PC-3 (cell line): ENCODE measurements around the gene TNFSF13. TPM values are rescaled to one million over a fixed set of nuclear protein-coding genes. Genes with fewer than 3 reads are reported as not detected.
A peak's percentile ranks its signal among the peaks of the same experiment; 100 is the strongest.

ENCODE experiments used
- ATAC-seq: fragments of 200-7000 bp; cut with Tn5 transposase; 2 replicates; pipeline ENCODE4 v1.9.1; 2020; ENCODE audit warnings: mild to moderate bottlenecking, moderate library complexity
- BruUV-seq: library from RNA; stranded (reverse); fragments of 400-500 nt; replicated peaks from 2 replicates; lab custom pipeline; 2021; lab: Mats Ljungman, UMichigan
- CTCF ChIA-PET: fragments of 300-600 bp; sonication (Branson Sonifier 250); formaldehyde crosslinking; loops from one replicate; lab custom pipeline; 2022; ENCODE audit warnings: antibody characterized with exemption; lab: Charles Lee
- POLR2A ChIA-PET: fragments of 300-600 bp; sonication (Branson Sonifier 250); formaldehyde crosslinking; loops from one replicate; lab custom pipeline; 2022; ENCODE audit warnings: antibody characterized with exemption; ENCODE audit not compliant: unreplicated experiment; lab: Charles Lee
- DNase-seq: peaks from one replicate; pipeline ENCODE4 v3.0.0-alpha.2; 2015
- H2AFZ ChIP-seq: fragments of 300-600 bp; sonication (generic); 2 replicates; pipeline ENCODE4 v1.6.0; 2016; ENCODE audit warnings: antibody characterized with exemption, low read length
- H3F3A ChIP-seq: fragments of 300-600 bp; sonication (generic); one replicate; pipeline ENCODE4 v1.6.0; 2017; ENCODE audit warnings: antibody characterized with exemption, low read length, control low read depth, mild to moderate bottlenecking; ENCODE audit not compliant: unreplicated experiment
- H3K27ac ChIP-seq: fragments of 300-600 bp; sonication (generic); 2 replicates; pipeline ENCODE4 v1.5.1; 2016; ENCODE audit warnings: mild to moderate bottlenecking, low read length
- H3K27me3 ChIP-seq: fragments of 300-600 bp; sonication (generic); 2 replicates; pipeline ENCODE4 v1.6.1; 2016; ENCODE audit warnings: low read length, mixed read lengths
- H3K36me3 ChIP-seq: fragments of 300-600 bp; sonication (generic); 2 replicates; pipeline ENCODE4 v1.6.1; 2016; ENCODE audit warnings: low read depth, mixed run types, low read length, mixed read lengths
- H3K4me1 ChIP-seq: fragments of 300-600 bp; sonication (generic); 2 replicates; pipeline ENCODE4 v1.5.1; 2016; ENCODE audit warnings: low read length; ENCODE audit not compliant: insufficient read depth
- H3K4me2 ChIP-seq: fragments of 300-600 bp; sonication (generic); 2 replicates; pipeline ENCODE4 v1.6.0; 2016; ENCODE audit warnings: low read length
- H3K4me3 ChIP-seq: fragments of 300-600 bp; sonication (generic); 2 replicates; pipeline ENCODE4 v1.5.1; 2016; ENCODE audit warnings: mild to moderate bottlenecking, low read length, mixed read lengths
- H3K79me2 ChIP-seq: fragments of 300-600 bp; sonication (generic); 2 replicates; pipeline ENCODE4 v1.6.1; 2017; ENCODE audit warnings: low read length, mixed read lengths
- H3K9ac ChIP-seq: fragments of 300-600 bp; sonication (generic); 2 replicates; pipeline ENCODE4 v1.6.0; 2016; ENCODE audit warnings: mild to moderate bottlenecking, low read length
- H3K9me2 ChIP-seq: fragments of 300-600 bp; sonication (generic); replicated peaks from 2 replicates; pipeline ENCODE4 v1.6.1; 2016; ENCODE audit warnings: mixed run types, low read length, mixed read lengths
- H3K9me3 ChIP-seq: fragments of 300-600 bp; sonication (generic); 2 replicates; pipeline ENCODE4 v1.6.1; 2016; ENCODE audit warnings: low read length, mixed read lengths
- H4K20me1 ChIP-seq: fragments of 300-600 bp; sonication (generic); 2 replicates; pipeline ENCODE4 v1.6.1; 2016; ENCODE audit warnings: low read length, mixed read lengths
- EZH2 ChIP-seq: fragments of 300-600 bp; sonication (generic); IDR thresholded peaks from one replicate; pipeline ENCODE4 v1.6.1; 2017; ENCODE audit warnings: antibody characterized with exemption, mild to moderate bottlenecking, low read length; ENCODE audit not compliant: unreplicated experiment
- EZH2phosphoT487 ChIP-seq: fragments of 300-600 bp; sonication (generic); IDR thresholded peaks from 2 replicates; pipeline ENCODE4 v1.6.1; 2018; ENCODE audit warnings: mild to moderate bottlenecking, antibody characterized with exemption, low read length, borderline replicate concordance
- intact Hi-C: fragments of 100-400 bp; cut with micrococcal nuclease; formaldehyde crosslinking; loops from 2 replicates; pipeline ENCODE4 v1.9.0; 2023
- total RNA-seq: library from RNA; depleted of rRNA; stranded (reverse); fragments of >200 nt; gene quantifications from 2 replicates; pipeline ENCODE4 v1.2.3, GENCODE V29; 2014
- TF ChIP-seq, protein P1 (sequence below): fragments of 300-600 bp; sonication (generic); conservative IDR thresholded peaks from 2 replicates; pipeline ENCODE4 v1.5.1; 2017; ENCODE audit warnings: antibody characterized with exemption, low read depth, mild to moderate bottlenecking, low read length

TNFSF13 gene
- total RNA-seq, 1 experiment from 2014 or later: 3.6 TPM

DNA sequence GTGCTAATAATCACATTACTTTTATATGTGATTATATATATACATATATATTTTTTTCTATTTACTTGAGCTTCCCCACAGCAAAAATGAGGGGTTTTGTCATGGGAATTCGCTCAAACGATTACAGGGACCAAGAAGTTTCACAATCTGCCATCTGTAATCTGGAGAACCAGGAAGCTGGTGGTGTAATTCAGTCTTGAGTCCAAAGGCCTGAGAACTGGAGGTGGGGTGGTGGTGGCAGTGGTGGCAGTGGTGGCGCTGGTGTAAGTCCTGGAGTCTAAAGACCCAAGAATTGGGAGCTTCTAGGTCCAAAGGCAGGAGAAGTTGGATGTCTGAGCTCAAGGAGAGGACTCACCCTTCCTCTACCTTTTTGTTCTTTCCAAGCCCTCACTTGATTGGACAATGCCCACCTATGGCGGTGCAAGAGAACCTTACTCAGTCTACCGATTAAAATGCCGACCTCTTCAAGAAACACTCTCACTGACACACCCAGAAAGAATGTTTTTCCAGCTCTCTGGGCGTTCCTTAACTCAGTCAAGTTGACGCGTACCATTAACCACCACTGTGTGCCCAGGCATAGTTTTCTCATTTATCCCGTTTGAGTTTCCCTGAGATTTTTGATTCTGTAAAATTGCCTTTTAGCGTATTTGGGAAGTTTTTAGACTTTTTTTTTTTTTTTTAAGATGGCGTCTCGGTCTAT, 42.5 kb upstream of the TNFSF13 start:
- Histone ChIP-seq H3K4me2 (no peak overlapping the region), H3K4me1 (no peaks in the 10 kb centered on the region), H3K9ac (no peak overlapping the region), H3K9me2 (no peaks in the 10 kb centered on the region), H4K20me1 (no peaks in the 10 kb centered on the region), H3K79me2 (no peaks in the 10 kb centered on the region), H3K27me3 (no peaks in the 10 kb centered on the region), H3K27ac (no peak overlapping the region), H3K9me3 (no peaks in the 10 kb centered on the region), H2AFZ (no peak overlapping the region), H3F3A (no peaks in the 10 kb centered on the region), H3K4me3 (no peak overlapping the region), H3K36me3 (peaks cover 9% of the 10 kb centered on the region)
- CTCF ChIA-PET: no interaction called here
- POLR2A ChIA-PET: no interaction called here
- ATAC-seq: no peak
- TF ChIP-seq, protein P1, sequence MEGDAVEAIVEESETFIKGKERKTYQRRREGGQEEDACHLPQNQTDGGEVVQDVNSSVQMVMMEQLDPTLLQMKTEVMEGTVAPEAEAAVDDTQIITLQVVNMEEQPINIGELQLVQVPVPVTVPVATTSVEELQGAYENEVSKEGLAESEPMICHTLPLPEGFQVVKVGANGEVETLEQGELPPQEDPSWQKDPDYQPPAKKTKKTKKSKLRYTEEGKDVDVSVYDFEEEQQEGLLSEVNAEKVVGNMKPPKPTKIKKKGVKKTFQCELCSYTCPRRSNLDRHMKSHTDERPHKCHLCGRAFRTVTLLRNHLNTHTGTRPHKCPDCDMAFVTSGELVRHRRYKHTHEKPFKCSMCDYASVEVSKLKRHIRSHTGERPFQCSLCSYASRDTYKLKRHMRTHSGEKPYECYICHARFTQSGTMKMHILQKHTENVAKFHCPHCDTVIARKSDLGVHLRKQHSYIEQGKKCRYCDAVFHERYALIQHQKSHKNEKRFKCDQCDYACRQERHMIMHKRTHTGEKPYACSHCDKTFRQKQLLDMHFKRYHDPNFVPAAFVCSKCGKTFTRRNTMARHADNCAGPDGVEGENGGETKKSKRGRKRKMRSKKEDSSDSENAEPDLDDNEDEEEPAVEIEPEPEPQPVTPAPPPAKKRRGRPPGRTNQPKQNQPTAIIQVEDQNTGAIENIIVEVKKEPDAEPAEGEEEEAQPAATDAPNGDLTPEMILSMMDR: no peak
- TF ChIP-seq EZH2phosphoT487 (no peak), EZH2 (no peak)
- BruUV-seq: no TSS peak
- DNase-seq: no peak
- intact Hi-C loops: no loop called here

DNA sequence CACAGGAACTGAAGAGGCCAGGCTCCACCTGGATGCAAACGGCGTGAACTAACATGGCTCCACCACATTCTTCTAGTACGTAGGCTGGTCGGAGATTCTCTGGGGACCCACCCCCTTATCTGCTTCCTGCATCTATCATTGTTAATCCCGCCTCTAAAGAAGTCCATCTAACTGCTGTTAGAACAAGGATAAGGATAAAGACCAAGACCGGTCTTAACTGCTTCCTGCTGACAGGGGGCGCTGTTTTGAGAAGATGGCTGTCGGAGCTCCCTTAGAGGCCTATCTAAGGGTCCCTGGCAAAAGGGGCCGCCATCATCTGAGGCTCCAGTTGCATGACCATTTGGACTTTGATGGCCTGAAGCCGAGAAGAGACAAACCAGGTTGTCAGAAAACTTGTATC, 35.5 kb upstream of the TNFSF13 start:
- no peak overlapping the region for H3K4me2 ChIP-seq
- H3K79me2 ChIP-seq: no peaks in the 10 kb centered on the region
- H3K4me3 ChIP-seq: no peak overlapping the region
- intact Hi-C loops: no loop called here
- H3K36me3 ChIP-seq: no peaks in the 10 kb centered on the region
- no peaks in the 10 kb centered on the region for H3K9me3 ChIP-seq
- H3F3A ChIP-seq: no peaks in the 10 kb centered on the region
- DNase-seq (peak; percentile 3), ATAC-seq (no peak)
- H3K27ac ChIP-seq: no peak overlapping the region
- no peaks in the 10 kb centered on the region for H3K4me1 ChIP-seq
- ChIA-PET CTCF (interaction anchor here (0.6 kb wide), 1 partner anchor 180 kb away, joined by 4 read pairs; no protein-coding TSS in a partner anchor), POLR2A (no interaction called here)
- H4K20me1 ChIP-seq: no peaks in the 10 kb centered on the region
- no peak overlapping the region for H3K9ac ChIP-seq
- no peak overlapping the region for H2AFZ ChIP-seq
- no peaks in the 10 kb centered on the region for H3K9me2 ChIP-seq
- H3K27me3 ChIP-seq: no peaks in the 10 kb centered on the region
- no TSS peak for BruUV-seq
- TF ChIP-seq EZH2 (no peak), EZH2phosphoT487 (no peak)
- TF ChIP-seq, protein P1: peak; percentile 47; the same call in 1 of the 2 replicates

DNA sequence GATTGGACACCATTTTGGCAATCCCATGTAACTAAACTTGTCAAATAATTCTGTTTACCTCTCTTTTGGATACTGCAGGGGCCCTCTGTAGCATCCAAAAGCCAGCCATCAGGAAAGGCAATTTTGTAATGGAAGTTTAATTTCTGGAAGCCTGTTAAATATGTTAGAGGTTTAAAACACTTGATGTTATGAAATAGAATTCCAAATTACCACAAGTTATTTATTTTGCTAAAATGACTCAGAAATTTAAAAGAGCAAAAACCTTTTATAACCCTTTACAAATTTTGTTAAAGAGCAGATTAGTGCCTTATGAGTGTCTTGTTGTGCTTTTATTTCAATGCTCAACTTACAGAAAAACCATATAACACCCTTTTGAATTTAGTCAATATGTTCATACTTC, 29.7 kb upstream of the TNFSF13 start:
- no peak for DNase-seq
- Histone ChIP-seq H3K9me3 (no peaks in the 10 kb centered on the region), H3K27ac (no peak overlapping the region), H3K27me3 (no peaks in the 10 kb centered on the region), H4K20me1 (no peaks in the 10 kb centered on the region), H3K4me3 (no peak overlapping the region), H2AFZ (no peak overlapping the region), H3F3A (no peaks in the 10 kb centered on the region), H3K36me3 (no peaks in the 10 kb centered on the region), H3K9me2 (no peaks in the 10 kb centered on the region), H3K9ac (no peak overlapping the region), H3K4me1 (no peaks in the 10 kb centered on the region), H3K4me2 (no peak overlapping the region), H3K79me2 (no peaks in the 10 kb centered on the region)
- BruUV-seq: no TSS peak
- ATAC-seq: no peak
- TF ChIP-seq, protein P1: no peak
- TF ChIP-seq EZH2 (no peak), EZH2phosphoT487 (no peak)
- ChIA-PET CTCF (no interaction called here), POLR2A (no interaction called here)
- intact Hi-C loops: no loop called here
